C4-2B (cell line): ENCODE results near the gene ADAMTS19.

ENCODE experiments used
- CTCF ChIP-seq: fragments of 450-650 bp; conservative IDR thresholded peaks from 2 replicates; pipeline ENCODE4 v1.5.1; 2017; ENCODE audit warnings: mild to moderate bottlenecking
- ZFX ChIP-seq: fragments of 450-650 bp; IDR thresholded peaks from 2 replicates; pipeline ENCODE4 v1.6.1; 2017

GRCh38 chr5:129653057-129653375 lies 192.9 kb downstream of the ADAMTS19 start:
- TF ChIP-seq CTCF (no peak), ZFX (no peak)
